Fibroblast of lung (primary cell): Measurements from ENCODE around the gene ITGA2. TPM values are rescaled to one million over a fixed set of nuclear protein-coding genes. Genes with fewer than 3 reads are reported as not detected.

Experiments used
- DNase-seq, 2 donors: peaks; one replicate each; pipeline versions ENCODE4 v3.0.0 to v3.0.0-alpha.2; 2010; ENCODE audit warnings: low read depth in 2 of 2
- H2AFZ ChIP-seq: 2 replicates; pipeline ENCODE4 v1.5.1; 2012; ENCODE audit warnings: low read length, control low read depth, inconsistent platforms
- H3K27ac ChIP-seq: 2 replicates; pipeline ENCODE4 v1.5.1; 2011; ENCODE audit warnings: low read length, control low read depth; ENCODE audit not compliant: insufficient read depth
- H3K27me3 ChIP-seq: 2 replicates; pipeline ENCODE4 v1.5.1; 2011; ENCODE audit warnings: mild to moderate bottlenecking, low read length; ENCODE audit not compliant: control insufficient read depth, insufficient read depth
- H3K36me3 ChIP-seq: 2 replicates; pipeline ENCODE4 v1.5.1; 2011; ENCODE audit warnings: low read length; ENCODE audit not compliant: control insufficient read depth, insufficient read depth
- H3K4me1 ChIP-seq: 2 replicates; pipeline ENCODE4 v1.5.1; 2011; ENCODE audit warnings: low read length; ENCODE audit not compliant: control insufficient read depth, insufficient read depth; ENCODE audit errors: extremely low read depth
- H3K4me2 ChIP-seq: 2 replicates; pipeline ENCODE4 v1.5.1; 2011; ENCODE audit warnings: low read length, control low read depth; ENCODE audit not compliant: insufficient read depth; ENCODE audit errors: extremely low read depth
- H3K4me3 ChIP-seq, 4 experiments: fragments of 200-600 bp in 1 of 4; sonication (generic) in 1 of 4; replicated peaks in 1 of 4; 2 replicates each; pipeline ENCODE4 v1.5.1; 2011 to 2016; ENCODE audit warnings: low read length in 4 of 4, low read depth in 3 of 4, mild to moderate bottlenecking in 3 of 4, control low read depth in 2 of 4, inconsistent platforms in 1 of 4, mixed read lengths in 1 of 4; ENCODE audit not compliant: insufficient read depth in 1 of 4; ENCODE audit errors: control extremely low read depth in 1 of 4
- H3K79me2 ChIP-seq: 2 replicates; pipeline ENCODE4 v1.5.1; 2012; ENCODE audit warnings: mild to moderate bottlenecking, low read length, inconsistent platforms; ENCODE audit not compliant: control insufficient read depth, insufficient read depth
- H3K9ac ChIP-seq: 2 replicates; pipeline ENCODE4 v1.5.1; 2011; ENCODE audit warnings: mild to moderate bottlenecking, low read length, control low read depth; ENCODE audit not compliant: insufficient read depth
- H3K9me3 ChIP-seq: 2 replicates; pipeline ENCODE4 v1.5.1; 2012; ENCODE audit warnings: low read depth, low read length; ENCODE audit not compliant: control insufficient read depth, insufficient read depth
- H4K20me1 ChIP-seq: 2 replicates; pipeline ENCODE4 v1.5.1; 2011; ENCODE audit warnings: low read length; ENCODE audit not compliant: control insufficient read depth, insufficient read depth; ENCODE audit errors: extremely low read depth
- EZH2 ChIP-seq: IDR thresholded peaks from 2 replicates; pipeline ENCODE4 v1.5.1; 2012; ENCODE audit warnings: low read length, control low read depth, mild to moderate bottlenecking; ENCODE audit errors: missing control alignments
- polyA plus RNA-seq, 2 donors: library from polyadenylated mRNA; depleted of rRNA in 1 of 2; stranded (reverse) in 1 of 2; unstranded in 1 of 2; fragments of >200 nt; gene quantifications; 2 replicates each; pipeline ENCODE4 v1.2.1, GENCODE V29; 2011 to 2012; ENCODE audit warnings: missing spikeins in 1 of 2
- total RNA-seq: library from RNA; depleted of rRNA; stranded (reverse); fragments of >200 nt; gene quantifications from 2 replicates; pipeline ENCODE4 v1.2.1, GENCODE V29; 2014
- TF ChIP-seq, protein P1 (sequence below), 2 donors: IDR thresholded peaks in 1 of 2; conservative IDR thresholded peaks in 1 of 2; 1 replicate in 1 of 2; 2 replicates in 1 of 2; pipeline ENCODE4 v1.5.1; 2011 to 2012; ENCODE audit warnings: low read length in 2 of 2, control low read depth in 1 of 2, inconsistent platforms in 1 of 2, low read depth in 1 of 2, mild to moderate bottlenecking in 1 of 2

The ITGA2 gene
- total and polyA plus RNA-seq, 2 donors (not counting 1 experiment from before 2014, with no cell fraction given), result 9.4 to 75.5 TPM

DNA sequence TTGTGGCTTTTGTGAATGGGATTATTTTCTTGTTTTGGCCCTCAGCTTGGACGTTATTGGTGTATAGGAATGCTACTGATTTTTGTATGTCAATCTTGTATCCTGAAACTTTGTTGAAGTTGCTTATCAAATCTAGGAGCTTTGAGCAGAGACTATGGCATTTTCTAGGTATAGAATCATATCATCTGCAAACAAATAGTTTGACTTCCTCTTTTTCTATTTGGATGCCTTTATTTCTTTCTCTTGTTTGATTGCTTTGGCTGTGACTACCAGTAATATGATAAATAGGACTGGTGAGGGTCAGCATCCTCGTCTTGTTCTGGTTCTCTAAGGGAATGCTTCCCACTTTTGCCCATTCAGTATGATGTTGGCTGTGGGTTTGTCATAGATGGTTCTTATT is 24.7 kb downstream of the ITGA2 start:
- no peaks in the 10 kb centered on the region for H3K9me3 ChIP-seq
- peaks cover 45% of the 10 kb centered on the region for H3K79me2 ChIP-seq
- no peaks in the 10 kb centered on the region for H3K36me3 ChIP-seq
- H3K9ac ChIP-seq, result no peak overlapping the region
- TF ChIP-seq, protein P1, sequence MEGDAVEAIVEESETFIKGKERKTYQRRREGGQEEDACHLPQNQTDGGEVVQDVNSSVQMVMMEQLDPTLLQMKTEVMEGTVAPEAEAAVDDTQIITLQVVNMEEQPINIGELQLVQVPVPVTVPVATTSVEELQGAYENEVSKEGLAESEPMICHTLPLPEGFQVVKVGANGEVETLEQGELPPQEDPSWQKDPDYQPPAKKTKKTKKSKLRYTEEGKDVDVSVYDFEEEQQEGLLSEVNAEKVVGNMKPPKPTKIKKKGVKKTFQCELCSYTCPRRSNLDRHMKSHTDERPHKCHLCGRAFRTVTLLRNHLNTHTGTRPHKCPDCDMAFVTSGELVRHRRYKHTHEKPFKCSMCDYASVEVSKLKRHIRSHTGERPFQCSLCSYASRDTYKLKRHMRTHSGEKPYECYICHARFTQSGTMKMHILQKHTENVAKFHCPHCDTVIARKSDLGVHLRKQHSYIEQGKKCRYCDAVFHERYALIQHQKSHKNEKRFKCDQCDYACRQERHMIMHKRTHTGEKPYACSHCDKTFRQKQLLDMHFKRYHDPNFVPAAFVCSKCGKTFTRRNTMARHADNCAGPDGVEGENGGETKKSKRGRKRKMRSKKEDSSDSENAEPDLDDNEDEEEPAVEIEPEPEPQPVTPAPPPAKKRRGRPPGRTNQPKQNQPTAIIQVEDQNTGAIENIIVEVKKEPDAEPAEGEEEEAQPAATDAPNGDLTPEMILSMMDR (conservative IDR thresholded peaks at IDR 0.05 in 1 of 2, IDR thresholded peaks at IDR 0.05 in 1 of 2; ENCODE audit: low read depth in 1 of 2, low read length in 2 of 2), result no peak
- no peak for TF ChIP-seq EZH2
- H3K4me2 ChIP-seq, result no peak overlapping the region
- H4K20me1 ChIP-seq, result no peaks in the 10 kb centered on the region
- no peak overlapping the region for H2AFZ ChIP-seq
- H3K4me3 ChIP-seq, result no peak overlapping the region
- H3K27ac ChIP-seq, result no peak overlapping the region
- DNase-seq, result no peak
- H3K4me1 ChIP-seq, result peaks cover 8% of the 10 kb centered on the region
- no peaks in the 10 kb centered on the region for H3K27me3 ChIP-seq

DNA sequence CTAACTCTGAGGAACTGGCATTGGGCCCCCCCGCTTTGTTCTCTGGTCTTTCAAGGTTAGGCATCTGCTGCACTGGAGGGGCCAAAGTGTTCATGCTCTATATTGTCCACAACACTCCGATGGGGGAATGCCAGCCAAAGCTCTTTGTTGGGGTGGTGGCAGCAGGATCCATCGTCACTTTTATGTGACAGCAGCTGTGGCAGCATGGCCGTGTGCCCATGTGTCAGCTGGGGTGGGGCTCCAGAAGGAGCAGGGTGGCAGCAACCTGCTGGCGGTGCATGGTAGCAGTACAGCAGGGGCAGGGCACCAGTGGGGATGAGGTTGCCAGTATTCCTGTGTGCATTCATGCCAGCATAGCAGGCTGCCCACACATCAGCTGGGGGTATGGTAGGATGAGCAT is 28.2 kb downstream of the ITGA2 start:
- Histone ChIP-seq H3K9me3 (no peaks in the 10 kb centered on the region), H3K36me3 (no peaks in the 10 kb centered on the region), H3K9ac (no peak overlapping the region), H3K4me2 (no peak overlapping the region), H3K79me2 (peaks cover 45% of the 10 kb centered on the region), H3K27me3 (no peaks in the 10 kb centered on the region), H4K20me1 (no peaks in the 10 kb centered on the region), H2AFZ (no peak overlapping the region), H3K4me1 (peaks cover 2% of the 10 kb centered on the region), H3K27ac (no peak overlapping the region), H3K4me3 (no peak overlapping the region)
- no peak for TF ChIP-seq EZH2
- TF ChIP-seq, protein P1 (conservative IDR thresholded peaks at IDR 0.05 in 1 of 2, IDR thresholded peaks at IDR 0.05 in 1 of 2; ENCODE audit: low read depth in 1 of 2, low read length in 2 of 2), result no peak
- no peak for DNase-seq

DNA sequence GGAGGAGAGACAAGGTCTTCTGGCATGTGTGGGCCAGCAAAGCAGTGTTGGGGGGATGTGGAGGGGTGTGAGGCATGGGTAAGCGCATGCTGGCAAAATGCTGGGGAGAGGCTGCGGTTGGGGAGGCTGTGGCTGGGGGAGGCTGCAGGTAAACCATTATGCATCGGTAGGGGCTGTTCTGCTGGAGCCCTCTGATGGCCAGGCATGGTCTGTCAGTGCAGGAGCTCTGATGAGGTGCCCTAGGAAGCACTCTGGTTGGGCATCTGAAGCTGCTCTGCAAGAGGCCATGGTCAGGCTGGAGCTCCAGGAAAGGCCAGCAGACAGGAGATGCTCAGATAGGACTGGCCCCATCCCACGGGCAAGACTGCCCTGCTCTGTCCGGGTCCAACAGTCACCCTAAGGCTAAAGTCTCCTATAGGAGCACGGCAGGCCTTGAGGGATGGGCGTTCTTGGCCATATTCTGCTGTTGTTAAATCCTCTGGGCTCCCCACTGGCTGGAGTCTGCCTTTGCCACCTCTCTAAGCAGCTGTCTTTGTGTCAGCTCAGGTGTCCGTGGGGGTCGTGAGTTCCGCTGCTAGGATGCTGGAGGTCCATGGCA is 28.7 kb downstream of the ITGA2 start:
- no peak overlapping the region for H2AFZ ChIP-seq
- H3K79me2 ChIP-seq, result peaks cover 47% of the 10 kb centered on the region
- H4K20me1 ChIP-seq, result no peaks in the 10 kb centered on the region
- no peaks in the 10 kb centered on the region for H3K27me3 ChIP-seq
- H3K4me1 ChIP-seq, result peaks cover 4% of the 10 kb centered on the region
- no peaks in the 10 kb centered on the region for H3K9me3 ChIP-seq
- no peak overlapping the region for H3K4me2 ChIP-seq
- H3K36me3 ChIP-seq, result no peaks in the 10 kb centered on the region
- no peak for DNase-seq
- H3K4me3 ChIP-seq, result no peak overlapping the region
- no peak overlapping the region for H3K27ac ChIP-seq
- no peak overlapping the region for H3K9ac ChIP-seq
- TF ChIP-seq, protein P1 (conservative IDR thresholded peaks at IDR 0.05 in 1 of 2, IDR thresholded peaks at IDR 0.05 in 1 of 2; ENCODE audit: low read depth in 1 of 2, low read length in 2 of 2), result no peak
- TF ChIP-seq EZH2, result no peak
